ENCODE data around the gene MEX3A. TPM values are rescaled to one million over a fixed set of nuclear protein-coding genes. Genes with fewer than 3 reads are reported as not detected.
"Not testable (repeated sequence)": the region's sequence is repeated elsewhere in the genome, so short reads cannot be mapped to it uniquely, and the experiment has no call there.

The MEX3A gene
- total and polyA plus RNA-seq, 9 donors = 3.5 to 12.4 (median 9.1) TPM

- H3K36me3 ChIP-seq = no peaks in the 10 kb centered on the region
- no peaks in the 10 kb centered on the region for H3K9me3 ChIP-seq
- TF ChIP-seq EP300 (IDR thresholded peaks at IDR 0.05) (no peak), POLR2A (IDR thresholded peaks at IDR 0.05) (no peak), CTCF (IDR thresholded peaks at IDR 0.05) (no peak)
- no peak overlapping the region for H3K27ac ChIP-seq
- no peak for DNase-seq
- no peaks in the 10 kb centered on the region for H3K27me3 ChIP-seq
- H3K4me1 ChIP-seq (ENCODE audit: insufficient read depth) = peaks cover 2% of the 10 kb centered on the region
- WGBS, 3 donors = 91 to 94% (median 92%) methylated on average over 4 of the region's 4 CpGs
- no peak overlapping the region for H3K4me3 ChIP-seq
- intact Hi-C loops (cut with DNase I) = no loop called here
Observed at GRCh38 chr1:156045076-156045475, 37.2 kb downstream of the MEX3A start.

GRCh38 chr1:156042828-156043227 is 39.4 kb downstream of the MEX3A start:
- Histone ChIP-seq H3K4me3 (no peak overlapping the region), H3K36me3 (no peaks in the 10 kb centered on the region), H3K9me3 (no peaks in the 10 kb centered on the region), H3K4me1 (ENCODE audit: insufficient read depth) (peaks cover 2% of the 10 kb centered on the region), H3K27me3 (no peaks in the 10 kb centered on the region), H3K27ac (no peak overlapping the region)
- TF ChIP-seq POLR2A (IDR thresholded peaks at IDR 0.05) = no peak
- no peak for TF ChIP-seq EP300 (IDR thresholded peaks at IDR 0.05)
- TF ChIP-seq CTCF (IDR thresholded peaks at IDR 0.05) = no peak
- DNase-seq = no peak
- intact Hi-C loops (cut with DNase I) = no loop called here
- 56 to 70% (median 57%) methylated on average over 3 of the region's 3 CpGs for WGBS, 3 donors

- WGBS, 3 donors = 73 to 84% (median 76%) methylated on average over 4 of the region's 4 CpGs
- not testable (repeated sequence) for H3K27me3 ChIP-seq
Observed at GRCh38 chr1:156034991-156035390, 47.3 kb downstream of the MEX3A start.

GRCh38 chr1:156033011-156033410 is 49.3 kb downstream of the MEX3A start:
- Histone ChIP-seq H3K36me3 (no peaks in the 10 kb centered on the region), H3K27ac (no peak overlapping the region), H3K4me3 (no peak overlapping the region), H3K9me3 (no peaks in the 10 kb centered on the region), H3K27me3 (no peaks in the 10 kb centered on the region), H3K4me1 (ENCODE audit: insufficient read depth) (no peaks in the 10 kb centered on the region)
- no peak for DNase-seq
- 33 to 40% (median 35%) methylated on average over 6 of the region's 6 CpGs for WGBS, 3 donors
- intact Hi-C loops (cut with DNase I) = no loop called here
- no peak for TF ChIP-seq POLR2A (IDR thresholded peaks at IDR 0.05)
- no peak for TF ChIP-seq CTCF (IDR thresholded peaks at IDR 0.05)
- no peak for TF ChIP-seq EP300 (IDR thresholded peaks at IDR 0.05)

More at GRCh38 chr1:156034991-156035390, 47.3 kb downstream of the MEX3A start:
- DNase-seq; H3K36me3 ChIP-seq; H3K9me3 ChIP-seq; intact Hi-C loops (cut with DNase I); H3K4me1 ChIP-seq (ENCODE audit: insufficient read depth); H3K27ac ChIP-seq; H3K4me3 ChIP-seq: not testable (repeated sequence)

GRCh38 chr1:156026588-156026987 is 55.7 kb downstream of the MEX3A start:
- H3K27ac ChIP-seq = no peak overlapping the region
- no peak overlapping the region for H3K4me3 ChIP-seq
- no peaks in the 10 kb centered on the region for H3K27me3 ChIP-seq
- H3K9me3 ChIP-seq = no peaks in the 10 kb centered on the region
- H3K36me3 ChIP-seq = no peaks in the 10 kb centered on the region
- intact Hi-C loops (cut with DNase I) = no loop called here
- 85 to 90% (median 86%) methylated on average over 4 of the region's 4 CpGs for WGBS, 3 donors
- H3K4me1 ChIP-seq (ENCODE audit: insufficient read depth) = no peaks in the 10 kb centered on the region
- no peak for DNase-seq
- TF ChIP-seq CTCF (IDR thresholded peaks at IDR 0.05) = no peak
- no peak for TF ChIP-seq EP300 (IDR thresholded peaks at IDR 0.05)
- TF ChIP-seq POLR2A (IDR thresholded peaks at IDR 0.05) = no peak

Data from ovary (tissue), 9 donors.